Mucosa of descending colon (tissue), 3 donors: ENCODE measurements around the gene CD248. TPM values are rescaled to one million over a fixed set of nuclear protein-coding genes. Genes with fewer than 3 reads are reported as not detected.

Experiments used
- ATAC-seq: fragments of 200-7000 bp; cut with Tn5 transposase; one replicate; pipeline ENCODE4 v1.9.1; 2020; ENCODE audit warnings: mild to moderate bottlenecking, moderate library complexity
- DNase-seq, 3 donors: peaks; one replicate each; pipeline ENCODE4 v3.0.0-alpha.2; 2020
- H3K36me3 ChIP-seq: fragments of 200-600 bp; one replicate; pipeline ENCODE4 v1.8.0; 2021; ENCODE audit warnings: low read depth, mild to moderate bottlenecking
- H3K4me1 ChIP-seq: fragments of 200-600 bp; one replicate; pipeline ENCODE4 v1.8.0; 2021; ENCODE audit warnings: low read depth, mild to moderate bottlenecking
- H3K4me3 ChIP-seq: fragments of 200-600 bp; one replicate; pipeline ENCODE4 v1.8.0; 2021; ENCODE audit warnings: mild to moderate bottlenecking
- H3K9me3 ChIP-seq: fragments of 200-600 bp; one replicate; pipeline ENCODE4 v1.8.0; 2021; ENCODE audit warnings: mild to moderate bottlenecking
- intact Hi-C, 2 donors: fragments of 100-400 bp; cut with DNase I in 1 of 2; cut with micrococcal nuclease in 1 of 2; formaldehyde crosslinking; loops; one replicate each; pipeline versions ENCODE4 v1.11.0 to v1.11.1; 2022; cut with DNase I, micrococcal nuclease
- long read RNA-seq, 2 donors: library from polyadenylated mRNA; unstranded; transcript quantifications; one replicate each; pipeline ENCODE4 v2.0.0, GENCODE V29; 2019 to 2021
- total RNA-seq, 3 donors: library from RNA; stranded (reverse); fragmentation: NEBNext Ultra II Directional in 2 of 3; extraction: Animal tissue kit (Norgen Biotek cat#: 25700) in 2 of 3; gene quantifications; one replicate each; pipeline versions ENCODE4 v1.2.1 to v1.2.4, GENCODE V29; 2021 to 2023
- TF ChIP-seq, protein P1 (sequence below): fragments of 200-600 bp; IDR thresholded peaks from one replicate; pipeline ENCODE4 v1.8.0; 2022; ENCODE audit warnings: antibody characterized with exemption, mild to moderate bottlenecking
- donor health status: DM: no; HTN: no; CAD: no; lungs with moderate emphysema.
- donor health status: DM: no; HTN: no; CAD: no.
- donor health status: DM: no; HTN: yes; CAD: no.

The CD248 gene, protein sequence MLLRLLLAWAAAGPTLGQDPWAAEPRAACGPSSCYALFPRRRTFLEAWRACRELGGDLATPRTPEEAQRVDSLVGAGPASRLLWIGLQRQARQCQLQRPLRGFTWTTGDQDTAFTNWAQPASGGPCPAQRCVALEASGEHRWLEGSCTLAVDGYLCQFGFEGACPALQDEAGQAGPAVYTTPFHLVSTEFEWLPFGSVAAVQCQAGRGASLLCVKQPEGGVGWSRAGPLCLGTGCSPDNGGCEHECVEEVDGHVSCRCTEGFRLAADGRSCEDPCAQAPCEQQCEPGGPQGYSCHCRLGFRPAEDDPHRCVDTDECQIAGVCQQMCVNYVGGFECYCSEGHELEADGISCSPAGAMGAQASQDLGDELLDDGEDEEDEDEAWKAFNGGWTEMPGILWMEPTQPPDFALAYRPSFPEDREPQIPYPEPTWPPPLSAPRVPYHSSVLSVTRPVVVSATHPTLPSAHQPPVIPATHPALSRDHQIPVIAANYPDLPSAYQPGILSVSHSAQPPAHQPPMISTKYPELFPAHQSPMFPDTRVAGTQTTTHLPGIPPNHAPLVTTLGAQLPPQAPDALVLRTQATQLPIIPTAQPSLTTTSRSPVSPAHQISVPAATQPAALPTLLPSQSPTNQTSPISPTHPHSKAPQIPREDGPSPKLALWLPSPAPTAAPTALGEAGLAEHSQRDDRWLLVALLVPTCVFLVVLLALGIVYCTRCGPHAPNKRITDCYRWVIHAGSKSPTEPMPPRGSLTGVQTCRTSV
- 10 to 100 TPM in 2 of 3 donors, 1 to 10 TPM in 1; 4.5 to 37.7 (median 28.5) TPM for total RNA-seq
- long read RNA-seq, donor 1, transcript CD248-201 (1 exons, 2,558 nt), result major isoform, 43 of 43 reads
- long read RNA-seq, donor 1, partial matches to known transcripts, result 0 of 43 reads
- long read RNA-seq, donor 1, other reads (novel, unspliced or antisense), result 0 of 43 reads
- long read RNA-seq, donor 2, partial matches to known transcripts, result 0 of 1 reads
- long read RNA-seq, donor 2, other reads (novel, unspliced or antisense), result 0 of 1 reads

DNA sequence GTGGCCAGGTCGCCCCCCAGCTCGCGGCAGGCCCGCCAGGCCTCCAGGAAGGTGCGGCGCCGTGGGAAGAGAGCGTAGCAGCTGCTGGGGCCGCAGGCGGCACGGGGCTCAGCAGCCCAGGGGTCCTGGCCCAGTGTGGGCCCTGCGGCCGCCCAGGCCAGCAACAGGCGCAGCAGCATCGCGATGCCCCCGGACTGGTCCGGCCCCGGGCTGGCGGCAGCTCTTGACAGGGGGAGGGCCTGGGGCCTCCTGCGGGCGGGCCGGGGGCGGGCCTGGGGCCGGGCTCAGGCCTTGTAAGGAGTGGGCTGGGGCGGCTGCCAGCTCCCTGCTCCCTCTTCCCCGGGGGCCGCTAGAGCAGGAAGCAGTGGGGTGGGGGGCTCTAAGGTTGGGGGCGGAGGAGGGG lies at the start of gene CD248:
Gene CD248, minus strand, starts transcription at position 196 of the 403 bp plus-strand sequence. Its CDS starts 17 bp downstream, at position 179.
- H3K9me3 ChIP-seq, result no peaks in the 10 kb centered on the region
- intact Hi-C loops, result loop anchor here in 1 of 2 donors (10.0 kb wide), 1 partner anchor 68 kb away; no protein-coding TSS in a partner anchor
- no peak for ATAC-seq
- H3K4me3 ChIP-seq, result no peak within 1 kb of the TSS
- no peaks in the 10 kb centered on the region for H3K36me3 ChIP-seq
- H3K4me1 ChIP-seq, result peaks cover 12% of the 10 kb centered on the region
- TF ChIP-seq, protein P1, sequence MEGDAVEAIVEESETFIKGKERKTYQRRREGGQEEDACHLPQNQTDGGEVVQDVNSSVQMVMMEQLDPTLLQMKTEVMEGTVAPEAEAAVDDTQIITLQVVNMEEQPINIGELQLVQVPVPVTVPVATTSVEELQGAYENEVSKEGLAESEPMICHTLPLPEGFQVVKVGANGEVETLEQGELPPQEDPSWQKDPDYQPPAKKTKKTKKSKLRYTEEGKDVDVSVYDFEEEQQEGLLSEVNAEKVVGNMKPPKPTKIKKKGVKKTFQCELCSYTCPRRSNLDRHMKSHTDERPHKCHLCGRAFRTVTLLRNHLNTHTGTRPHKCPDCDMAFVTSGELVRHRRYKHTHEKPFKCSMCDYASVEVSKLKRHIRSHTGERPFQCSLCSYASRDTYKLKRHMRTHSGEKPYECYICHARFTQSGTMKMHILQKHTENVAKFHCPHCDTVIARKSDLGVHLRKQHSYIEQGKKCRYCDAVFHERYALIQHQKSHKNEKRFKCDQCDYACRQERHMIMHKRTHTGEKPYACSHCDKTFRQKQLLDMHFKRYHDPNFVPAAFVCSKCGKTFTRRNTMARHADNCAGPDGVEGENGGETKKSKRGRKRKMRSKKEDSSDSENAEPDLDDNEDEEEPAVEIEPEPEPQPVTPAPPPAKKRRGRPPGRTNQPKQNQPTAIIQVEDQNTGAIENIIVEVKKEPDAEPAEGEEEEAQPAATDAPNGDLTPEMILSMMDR, result no peak
- peak in 2 of 3 donors; percentile 58 to 81 for DNase-seq

DNA sequence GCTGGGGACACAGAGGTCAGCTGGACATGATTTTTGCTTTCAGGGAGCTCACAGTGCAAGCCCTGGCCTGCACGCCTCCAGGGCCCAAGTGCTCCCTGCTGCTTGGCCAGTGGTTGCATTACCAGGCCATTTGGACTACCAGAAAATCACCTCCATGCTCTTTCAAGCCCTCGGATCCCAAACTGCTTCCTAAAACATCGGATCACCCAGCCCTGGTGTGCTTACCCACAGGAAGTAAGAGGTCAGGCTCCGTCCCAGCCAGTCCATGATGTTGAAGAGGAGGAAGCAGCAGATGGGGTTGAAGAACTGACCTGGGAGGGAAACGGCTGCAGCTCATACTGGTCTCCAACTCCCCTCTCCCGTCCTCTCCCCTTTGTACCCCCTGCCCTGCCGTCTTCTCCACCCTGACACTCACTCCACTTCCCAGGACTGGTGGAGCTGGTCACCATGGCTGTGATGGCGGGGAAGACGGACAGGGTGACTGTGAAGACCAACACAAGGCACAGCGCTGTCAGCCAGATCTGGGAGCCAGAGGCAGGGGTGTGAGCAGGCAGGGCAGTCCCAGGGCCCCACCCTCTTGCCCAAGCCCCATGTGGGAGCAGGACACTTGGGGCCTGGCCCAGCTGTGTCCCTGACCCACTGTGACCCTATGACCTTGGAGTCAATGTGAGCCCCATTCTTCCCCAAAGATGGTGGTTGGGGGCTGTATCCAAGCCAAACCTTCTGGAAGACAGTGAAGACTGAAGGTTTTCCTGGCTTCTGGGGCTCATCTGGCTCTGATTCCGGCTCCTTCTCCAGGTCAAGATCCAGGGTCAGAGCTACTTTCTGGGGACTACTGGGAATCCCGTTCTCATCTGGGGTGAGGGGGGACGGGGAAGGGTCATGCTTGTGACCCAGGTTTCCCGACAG lies 49.1 kb upstream of the CD248 start:
- H3K9me3 ChIP-seq, result no peaks in the 10 kb centered on the region
- no peak overlapping the region for H3K4me3 ChIP-seq
- DNase-seq (peak in 1 of 3 donors; percentile 34), ATAC-seq (no peak)
- no peaks in the 10 kb centered on the region for H3K36me3 ChIP-seq
- peaks cover 2% of the 10 kb centered on the region for H3K4me1 ChIP-seq
- intact Hi-C loops, result no loop called here
- TF ChIP-seq, protein P1, result no peak

DNA sequence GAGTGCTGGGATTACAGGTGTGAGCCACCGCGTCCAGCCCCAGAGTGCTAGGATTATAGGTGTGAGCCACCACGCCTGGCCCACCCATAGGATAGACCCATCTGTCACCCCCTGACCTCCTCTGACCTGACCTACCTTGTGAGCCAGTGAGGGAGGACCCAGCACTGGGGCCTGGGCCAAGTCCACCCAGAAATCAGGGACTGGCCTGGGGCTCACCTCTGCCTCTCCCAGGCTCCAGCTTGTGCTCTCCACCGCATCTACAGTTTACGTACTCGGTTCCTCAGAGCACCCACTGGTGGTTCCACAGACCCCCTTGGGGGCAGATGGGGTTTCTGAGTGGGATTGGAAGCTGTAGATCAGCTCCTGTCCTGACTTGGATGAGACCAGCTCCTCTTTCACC lies 48.3 kb upstream of the CD248 start:
- H3K9me3 ChIP-seq, result no peaks in the 10 kb centered on the region
- no peak overlapping the region for H3K4me3 ChIP-seq
- H3K36me3 ChIP-seq, result no peaks in the 10 kb centered on the region
- intact Hi-C loops, result no loop called here
- H3K4me1 ChIP-seq, result no peaks in the 10 kb centered on the region
- no peak for ATAC-seq
- peak in 1 of 3 donors; percentile 32 for DNase-seq
- TF ChIP-seq, protein P1, result no peak

DNA sequence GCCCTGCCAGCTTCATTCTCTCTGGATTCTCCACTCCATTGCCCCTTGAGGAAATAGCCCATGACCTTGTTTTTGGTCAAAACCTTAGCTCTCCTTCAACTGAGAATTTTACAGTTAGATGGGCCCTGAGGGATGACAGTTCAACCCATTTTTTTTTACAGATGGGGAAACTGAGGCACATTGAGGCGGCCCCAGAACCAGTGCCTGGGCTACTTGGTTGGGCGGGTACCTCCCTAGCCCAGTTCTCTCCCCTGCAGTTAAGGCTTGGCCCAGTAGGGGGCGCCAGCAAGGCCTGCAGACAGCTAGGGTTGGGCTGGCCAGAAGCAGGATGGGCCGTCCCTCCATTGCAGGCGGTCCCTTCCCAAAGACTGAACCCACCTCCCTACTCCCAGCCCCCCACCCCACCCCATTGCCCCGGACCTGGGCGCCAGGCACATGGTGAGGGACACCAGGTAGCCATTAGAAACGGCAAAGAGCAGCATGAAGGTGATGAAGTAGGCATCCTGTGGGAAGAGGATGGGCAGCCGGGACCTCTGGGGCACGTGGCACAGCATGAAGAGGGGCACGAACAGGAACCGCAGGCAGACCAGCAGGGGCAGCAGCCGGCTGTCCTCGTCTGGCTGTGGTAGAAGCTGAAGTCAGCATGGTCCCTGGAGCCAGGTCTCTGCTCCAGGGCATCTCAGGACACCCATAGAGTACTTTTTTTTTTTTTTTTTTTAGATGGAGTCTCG lies 47.1 kb upstream of the CD248 start:
- TF ChIP-seq, protein P1, result peak; percentile 88
- no peak overlapping the region for H3K4me3 ChIP-seq
- intact Hi-C loops, result no loop called here
- ATAC-seq (peak; percentile 75), DNase-seq (peak; percentile 70 to 83 (median 78))
- no peaks in the 10 kb centered on the region for H3K4me1 ChIP-seq
- no peaks in the 10 kb centered on the region for H3K9me3 ChIP-seq
- no peaks in the 10 kb centered on the region for H3K36me3 ChIP-seq
